ENCODE measurements around the gene SMC4.
A peak's percentile ranks its signal among the peaks of the same experiment; 100 is the strongest.

SMC4 gene

GRCh38 chr3:160395297-160395696, 4.2 kb upstream of the SMC4 start:
- no peak for DNase-seq

- no peak for DNase-seq
These were observed 678 bp upstream of the SMC4 start for GRCh38 chr3:160398820-160399124.

- peak; percentile 26 to 36 for DNase-seq
These were observed 716 bp downstream of the SMC4 start for GRCh38 chr3:160400030-160400701.

- DNase-seq = peak in 1 of 2 donors; percentile 20
These were observed 1.3 kb downstream of the SMC4 start for GRCh38 chr3:160400702-160401150.

- DNase-seq = peak in 1 of 2 donors; percentile 14
These were observed 2.0 kb downstream of the SMC4 start for GRCh38 chr3:160401291-160402095.

GRCh38 chr3:160402221-160403027, 3.0 kb downstream of the SMC4 start:
- DNase-seq = no peak

- DNase-seq = no peak
These were observed 3.6 kb downstream of the SMC4 start for GRCh38 chr3:160403028-160403545.

GRCh38 chr3:160403796-160404470, 4.5 kb downstream of the SMC4 start:
- no peak for DNase-seq

- no peak for DNase-seq
These were observed 10.6 kb downstream of the SMC4 start for GRCh38 chr3:160409812-160410610.

GRCh38 chr3:160412477-160412876, 13.0 kb downstream of the SMC4 start:
- no peak for DNase-seq

- DNase-seq = peak; percentile 67 to 75
These were observed 14.3 kb downstream of the SMC4 start for GRCh38 chr3:160413613-160414248.

GRCh38 chr3:160417311-160417710, 17.9 kb downstream of the SMC4 start:
- no peak for DNase-seq

GRCh38 chr3:160427832-160428424, 28.5 kb downstream of the SMC4 start:
- DNase-seq = no peak

- DNase-seq = no peak
These were observed 34.6 kb downstream of the SMC4 start for GRCh38 chr3:160434071-160434470.

GRCh38 chr3:160435095-160435494, 35.6 kb downstream of the SMC4 start:
- DNase-seq = no peak

GRCh38 chr3:160435747-160436146, 36.3 kb downstream of the SMC4 start:
- DNase-seq = no peak

GRCh38 chr3:160437083-160437455, 37.6 kb downstream of the SMC4 start:
- DNase-seq = no peak

GRCh38 chr3:160440687-160441086, 41.2 kb downstream of the SMC4 start:
- no peak for DNase-seq

- no peak for DNase-seq
These were observed 45.0 kb downstream of the SMC4 start for GRCh38 chr3:160444411-160444810.

- DNase-seq = no peak
These were observed 46.4 kb downstream of the SMC4 start for GRCh38 chr3:160445854-160446253.

GRCh38 chr3:160446522-160447056, 47.1 kb downstream of the SMC4 start:
- no peak for DNase-seq
